ENCODE results near the gene RABGAP1. TPM values are rescaled to one million over a fixed set of nuclear protein-coding genes. Genes with fewer than 3 reads are reported as not detected.
A peak's percentile ranks its signal among the peaks of the same experiment; 100 is the strongest.

The RABGAP1 gene
- total RNA-seq, 1 experiment from 2014 or later, result 32.1 TPM

- in situ Hi-C loops (cut with HindIII; ENCODE audit: low sequenced_read_pairs), result no loop called here
- DNase-seq (ENCODE audit: low spot score), result no peak
Measured at GRCh38 chr9:123069010-123069481, 128.2 kb downstream of the RABGAP1 start.

DNA sequence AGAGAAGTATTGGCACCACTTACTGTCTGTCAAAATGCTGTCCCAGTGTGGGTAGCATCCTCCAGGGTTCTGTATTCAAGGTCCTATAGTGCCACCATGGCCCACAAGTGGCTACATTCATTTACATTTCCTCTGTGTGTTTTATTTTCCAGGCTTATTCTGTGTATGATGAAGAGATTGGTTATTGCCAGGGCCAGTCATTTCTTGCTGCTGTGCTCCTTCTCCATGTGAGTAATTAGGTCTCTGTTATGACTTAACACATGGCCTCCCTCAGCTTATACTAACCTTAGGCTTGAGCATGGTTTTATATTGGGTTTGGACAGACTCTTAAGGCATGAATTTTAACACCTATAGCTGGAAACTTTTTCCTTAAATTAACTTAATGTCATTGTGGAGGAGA, 129.4 kb downstream of the RABGAP1 start:
- no peak for DNase-seq (ENCODE audit: low spot score)
- in situ Hi-C loops (cut with HindIII; ENCODE audit: low sequenced_read_pairs), result no loop called here

GRCh38 chr9:123072407-123072995, 131.7 kb downstream of the RABGAP1 start:
- DNase-seq (ENCODE audit: low spot score), result no peak
- in situ Hi-C loops (cut with HindIII; ENCODE audit: low sequenced_read_pairs), result no loop called here

DNA sequence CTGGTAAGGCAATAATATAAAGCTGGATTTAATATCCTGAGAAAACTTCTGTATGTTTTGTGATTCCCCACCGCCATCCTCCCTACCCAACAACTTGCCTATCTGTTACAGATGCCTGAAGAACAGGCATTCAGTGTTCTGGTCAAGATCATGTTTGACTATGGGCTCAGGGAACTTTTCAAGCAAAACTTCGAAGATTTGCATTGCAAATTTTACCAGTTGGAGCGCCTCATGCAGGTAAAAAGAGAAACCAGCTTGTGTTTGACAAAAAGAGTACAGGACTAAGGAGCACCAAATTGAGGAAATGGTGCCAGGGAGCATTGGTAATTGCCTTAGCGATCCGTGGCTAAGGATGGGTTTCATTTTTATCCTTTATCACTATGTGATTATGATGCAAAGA, 132.6 kb downstream of the RABGAP1 start:
- in situ Hi-C loops (cut with HindIII; ENCODE audit: low sequenced_read_pairs), result no loop called here

DNA sequence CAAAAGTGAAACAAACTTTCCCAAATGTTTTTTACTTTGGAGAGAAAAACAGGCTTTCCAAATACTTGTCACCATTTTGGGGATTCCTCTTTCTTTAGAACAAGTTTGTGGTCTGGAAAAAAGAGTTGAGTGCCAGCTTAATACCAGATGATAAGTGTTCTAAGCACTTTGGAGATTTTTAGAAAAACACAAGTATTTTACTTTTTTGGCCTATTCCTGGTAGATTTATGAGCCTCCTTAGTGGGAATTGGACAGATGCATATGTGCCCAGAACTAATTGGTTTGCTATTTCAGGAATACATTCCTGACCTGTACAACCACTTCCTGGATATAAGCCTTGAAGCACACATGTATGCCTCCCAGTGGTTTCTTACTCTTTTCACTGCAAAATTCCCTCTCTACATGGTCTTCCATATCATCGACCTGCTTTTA, 133.2 kb downstream of the RABGAP1 start:
- DNase-seq (ENCODE audit: low spot score), result no peak
- in situ Hi-C loops (cut with HindIII; ENCODE audit: low sequenced_read_pairs), result no loop called here

More for the DNA sequence above, 132.6 kb downstream of the RABGAP1 start:
- DNase-seq (ENCODE audit: low spot score), result no peak

DNA sequence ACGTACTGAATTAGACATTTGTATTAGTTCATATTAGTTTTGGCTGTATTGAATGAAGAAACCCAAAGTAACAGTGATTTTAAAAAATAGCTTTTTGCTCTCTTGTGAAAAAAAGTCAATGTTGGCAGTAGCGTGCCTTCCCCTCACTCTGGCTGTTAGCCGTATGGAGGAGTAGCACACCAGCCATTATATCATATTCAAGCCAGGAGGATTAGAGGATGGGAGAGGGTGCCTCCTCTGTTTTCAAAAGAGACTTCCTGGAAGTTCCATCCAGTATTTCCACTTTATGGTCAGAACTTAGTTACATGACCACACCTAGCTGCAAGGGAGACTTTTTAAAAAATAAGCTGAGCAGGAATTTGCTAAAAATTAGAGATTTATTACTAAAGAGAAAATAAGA, 133.8 kb downstream of the RABGAP1 start:
- DNase-seq (ENCODE audit: low spot score), result no peak
- in situ Hi-C loops (cut with HindIII; ENCODE audit: low sequenced_read_pairs), result no loop called here

DNA sequence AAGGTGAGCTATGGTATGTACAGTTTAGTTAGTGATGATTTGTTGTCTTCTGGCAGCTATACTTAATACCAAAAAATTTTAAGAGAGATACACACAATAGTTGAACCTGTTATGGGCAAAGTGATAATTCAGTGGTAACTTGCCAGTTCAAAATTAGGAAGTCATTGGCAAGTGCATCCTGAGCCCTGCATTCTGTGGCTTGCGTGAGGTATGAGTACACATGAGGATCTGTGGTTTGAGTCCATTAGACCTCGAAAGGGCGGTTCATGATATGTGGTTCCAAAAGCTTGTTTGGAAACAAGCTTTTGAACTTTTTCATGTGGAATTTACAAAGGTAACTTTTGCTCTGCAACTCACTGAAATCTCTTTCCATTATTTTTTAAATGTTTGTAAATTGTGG, 139.6 kb downstream of the RABGAP1 start:
- no peak for DNase-seq (ENCODE audit: low spot score)
- in situ Hi-C loops (cut with HindIII; ENCODE audit: low sequenced_read_pairs), result no loop called here

- DNase-seq (ENCODE audit: low spot score), result peak; percentile 45
- in situ Hi-C loops (cut with HindIII; ENCODE audit: low sequenced_read_pairs), result no loop called here
Measured at GRCh38 chr9:123081824-123082223, 141.0 kb downstream of the RABGAP1 start.

DNA sequence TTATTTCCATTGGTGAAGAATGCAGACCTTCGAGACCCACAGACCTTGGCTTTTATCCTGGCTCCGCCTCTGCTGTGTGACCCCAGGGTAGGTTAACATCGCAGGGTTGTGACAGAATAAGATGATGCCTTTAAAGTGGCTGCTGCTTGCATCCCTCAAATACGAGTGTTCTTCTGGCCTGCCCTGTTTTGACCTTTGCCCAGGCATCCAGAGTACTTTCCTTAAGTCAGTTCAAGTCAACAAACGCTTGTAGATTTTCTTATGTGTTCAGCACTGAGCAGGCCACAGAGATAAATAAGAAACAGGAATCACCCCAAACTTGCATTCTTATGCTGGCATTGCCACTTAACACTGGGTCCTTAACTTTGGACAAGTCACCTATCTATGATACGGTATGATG, 142.9 kb downstream of the RABGAP1 start:
- in situ Hi-C loops (cut with HindIII; ENCODE audit: low sequenced_read_pairs), result no loop called here
- DNase-seq (ENCODE audit: low spot score), result no peak

DNA sequence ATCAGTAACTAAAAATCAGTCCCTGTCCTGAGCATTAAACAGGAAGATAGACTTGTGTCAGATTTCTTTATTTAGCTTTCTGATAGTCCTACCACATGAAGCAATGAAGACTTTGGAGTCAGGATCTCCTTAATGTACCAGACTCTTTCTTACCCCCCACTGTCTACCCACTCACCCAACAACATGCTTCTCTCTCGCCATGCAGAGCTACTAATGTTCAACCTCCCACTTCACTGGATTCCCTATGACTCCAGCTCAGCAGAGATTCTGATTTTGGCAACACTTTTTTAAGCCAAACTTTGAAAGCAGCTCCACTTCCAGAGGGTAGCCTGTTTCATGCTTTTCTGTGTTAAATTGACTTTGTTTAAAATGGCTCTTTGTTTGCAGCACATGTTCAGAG, 143.4 kb downstream of the RABGAP1 start:
- in situ Hi-C loops (cut with HindIII; ENCODE audit: low sequenced_read_pairs), result no loop called here
- no peak for DNase-seq (ENCODE audit: low spot score)

GRCh38 chr9:123085916-123086315, 145.1 kb downstream of the RABGAP1 start:
- in situ Hi-C loops (cut with HindIII; ENCODE audit: low sequenced_read_pairs), result no loop called here
- no peak for DNase-seq (ENCODE audit: low spot score)

DNA sequence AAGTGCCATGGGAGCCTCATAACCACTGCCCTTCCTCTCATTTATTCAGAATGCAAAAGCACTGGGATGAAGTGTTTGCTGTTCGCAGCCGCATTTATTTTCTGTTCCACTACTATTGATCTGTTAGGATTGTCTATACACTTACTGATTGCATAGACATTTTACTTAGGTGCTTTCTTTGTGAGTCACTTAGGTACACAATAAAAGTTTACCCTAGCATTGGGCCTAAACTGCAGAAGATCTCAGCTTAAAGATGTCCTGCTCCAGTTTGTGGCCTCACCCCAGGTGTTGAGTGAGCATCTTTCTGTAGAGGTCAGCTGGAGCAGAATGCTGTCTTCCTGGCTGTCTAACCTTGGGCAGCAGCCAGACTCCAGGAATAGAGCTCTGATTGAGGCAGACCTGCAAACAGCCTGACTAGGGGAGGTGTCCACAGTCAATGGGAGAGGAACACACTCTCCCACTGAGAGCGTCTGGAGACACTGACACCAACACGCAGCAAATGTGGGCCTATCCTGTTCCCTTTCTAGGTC, 146.6 kb downstream of the RABGAP1 start:
- DNase-seq (ENCODE audit: low spot score), result peak; percentile 52
- in situ Hi-C loops (cut with HindIII; ENCODE audit: low sequenced_read_pairs), result no loop called here

GRCh38 chr9:123089040-123089439, 148.2 kb downstream of the RABGAP1 start:
- DNase-seq (ENCODE audit: low spot score), result peak; percentile 37
- in situ Hi-C loops (cut with HindIII; ENCODE audit: low sequenced_read_pairs), result no loop called here

- no peak for DNase-seq (ENCODE audit: low spot score)
- in situ Hi-C loops (cut with HindIII; ENCODE audit: low sequenced_read_pairs), result no loop called here
Measured at GRCh38 chr9:123089790-123090189, 149.0 kb downstream of the RABGAP1 start.

- DNase-seq (ENCODE audit: low spot score), result no peak
- in situ Hi-C loops (cut with HindIII; ENCODE audit: low sequenced_read_pairs), result no loop called here
Measured at GRCh38 chr9:123090198-123090896, 149.5 kb downstream of the RABGAP1 start.

- no peak for DNase-seq (ENCODE audit: low spot score)
- in situ Hi-C loops (cut with HindIII; ENCODE audit: low sequenced_read_pairs), result no loop called here
Measured at GRCh38 chr9:123090956-123091355, 150.1 kb downstream of the RABGAP1 start.

- in situ Hi-C loops (cut with HindIII; ENCODE audit: low sequenced_read_pairs), result no loop called here
- no peak for DNase-seq (ENCODE audit: low spot score)
Measured at GRCh38 chr9:123091459-123091858, 150.6 kb downstream of the RABGAP1 start.

GRCh38 chr9:123093141-123093540, 152.3 kb downstream of the RABGAP1 start:
- DNase-seq (ENCODE audit: low spot score), result no peak
- in situ Hi-C loops (cut with HindIII; ENCODE audit: low sequenced_read_pairs), result no loop called here

- in situ Hi-C loops (cut with HindIII; ENCODE audit: low sequenced_read_pairs), result no loop called here
- DNase-seq (ENCODE audit: low spot score), result no peak
Measured at GRCh38 chr9:123096987-123097386, 156.2 kb downstream of the RABGAP1 start.

GRCh38 chr9:123097430-123098095, 156.7 kb downstream of the RABGAP1 start:
- in situ Hi-C loops (cut with HindIII; ENCODE audit: low sequenced_read_pairs), result no loop called here
- no peak for DNase-seq (ENCODE audit: low spot score)
